ENCODE data around the gene C12orf42.

Gene C12orf42

GRCh38 chr12:103423516-103423910 is 72.3 kb downstream of the C12orf42 start:
- no peak for DNase-seq

GRCh38 chr12:103422746-103423515 is 72.8 kb downstream of the C12orf42 start:
- no peak for DNase-seq

GRCh38 chr12:103422328-103422727 is 73.4 kb downstream of the C12orf42 start:
- no peak for DNase-seq

GRCh38 chr12:103421402-103421801 is 74.4 kb downstream of the C12orf42 start:
- DNase-seq: no peak

- no peak for DNase-seq
Observed at GRCh38 chr12:103415681-103416080, 80.1 kb downstream of the C12orf42 start.

- DNase-seq: no peak
Observed at GRCh38 chr12:103401421-103401820, 94.3 kb downstream of the C12orf42 start.

GRCh38 chr12:103399986-103400385 is 95.8 kb downstream of the C12orf42 start:
- no peak for DNase-seq

- no peak for DNase-seq
Observed at GRCh38 chr12:103397536-103397935, 98.2 kb downstream of the C12orf42 start.

GRCh38 chr12:103392722-103393121 is 103.0 kb downstream of the C12orf42 start:
- DNase-seq: no peak

GRCh38 chr12:103391103-103391502 is 104.7 kb downstream of the C12orf42 start:
- DNase-seq: no peak

GRCh38 chr12:103387385-103387784 is 108.4 kb downstream of the C12orf42 start:
- no peak for DNase-seq

GRCh38 chr12:103386451-103386850 is 109.3 kb downstream of the C12orf42 start:
- no peak for DNase-seq

- no peak for DNase-seq
Observed at GRCh38 chr12:103382736-103383346, 112.9 kb downstream of the C12orf42 start.

GRCh38 chr12:103382119-103382518 is 113.6 kb downstream of the C12orf42 start:
- no peak for DNase-seq

- no peak for DNase-seq
Observed at GRCh38 chr12:103379670-103380069, 116.1 kb downstream of the C12orf42 start.

GRCh38 chr12:103373088-103373523 is 122.7 kb downstream of the C12orf42 start:
- no peak for DNase-seq

- DNase-seq: no peak
Observed at GRCh38 chr12:103369929-103370328, 125.8 kb downstream of the C12orf42 start.

- DNase-seq: no peak
Observed at GRCh38 chr12:103368167-103368566, 127.6 kb downstream of the C12orf42 start.

GRCh38 chr12:103354403-103354802 is 141.4 kb downstream of the C12orf42 start:
- DNase-seq: no peak

- DNase-seq: no peak
Observed at GRCh38 chr12:103353913-103354312, 141.9 kb downstream of the C12orf42 start.

GRCh38 chr12:103350116-103350515 is 145.7 kb downstream of the C12orf42 start:
- no peak for DNase-seq

- no peak for DNase-seq
Observed at GRCh38 chr12:103348935-103349334, 146.8 kb downstream of the C12orf42 start.

- no peak for DNase-seq
Observed at GRCh38 chr12:103336940-103337339, 158.8 kb downstream of the C12orf42 start.

GRCh38 chr12:103334466-103334865 is 161.3 kb downstream of the C12orf42 start:
- DNase-seq: no peak

GRCh38 chr12:103333676-103334075 is 162.1 kb downstream of the C12orf42 start:
- no peak for DNase-seq

All from activated effector memory CD4-positive, alpha-beta T cell treated with anti-CD3 and anti-CD28 coated beads, Interleukin-2, amount 50 U/mL, for 16 hours (primary cell).